H9 (cell line): Measurements from ENCODE around the gene MTFP1. TPM values are rescaled to one million over a fixed set of nuclear protein-coding genes. Genes with fewer than 3 reads are reported as not detected.

Experiments
- DNase-seq: peaks from one replicate; pipeline ENCODE4 v3.0.0-alpha.2; 2017
- H2AFZ ChIP-seq: one replicate; pipeline ENCODE4 v1.6.1; 2013; ENCODE audit warnings: mild to moderate bottlenecking, low read length, control low read depth, moderate library complexity
- H2AK5ac ChIP-seq: 2 replicates; pipeline ENCODE4 v1.6.1; 2013; ENCODE audit warnings: low read length, control low read depth, mixed read lengths; ENCODE audit not compliant: insufficient read length
- H2BK120ac ChIP-seq: one replicate; pipeline ENCODE4 v1.6.1; 2013; ENCODE audit warnings: low read depth, mild to moderate bottlenecking, low read length, control low read depth, inconsistent platforms; ENCODE audit not compliant: poor library complexity, severe bottlenecking
- H2BK12ac ChIP-seq: 2 replicates; pipeline ENCODE4 v1.6.1; 2013; ENCODE audit warnings: low read length, control low read depth, mixed read lengths, low read depth; ENCODE audit not compliant: insufficient read length
- H2BK15ac ChIP-seq: 2 replicates; pipeline ENCODE4 v1.6.1; 2013; ENCODE audit warnings: low read depth, low read length, control low read depth
- H2BK20ac ChIP-seq: one replicate; pipeline ENCODE4 v1.6.1; 2013; ENCODE audit warnings: low read depth, mild to moderate bottlenecking, low read length, control low read depth, inconsistent platforms; ENCODE audit not compliant: poor library complexity, severe bottlenecking
- H2BK5ac ChIP-seq: 2 replicates; pipeline ENCODE4 v1.6.1; 2013; ENCODE audit warnings: low read length, control low read depth, mixed read lengths; ENCODE audit not compliant: insufficient read length
- H3K14ac ChIP-seq: 2 replicates; pipeline ENCODE4 v1.6.1; 2013; ENCODE audit warnings: low read length, control low read depth; ENCODE audit not compliant: insufficient read depth
- H3K18ac ChIP-seq: 2 replicates; pipeline ENCODE4 v1.6.1; 2013; ENCODE audit warnings: low read depth, mild to moderate bottlenecking, mixed read lengths, low read length, control low read depth; ENCODE audit not compliant: insufficient read length
- H3K23ac ChIP-seq: 2 replicates; pipeline ENCODE4 v1.6.1; 2013; ENCODE audit warnings: low read length, control low read depth, mixed read lengths, low read depth; ENCODE audit not compliant: insufficient read length
- H3K23me2 ChIP-seq: 2 replicates; pipeline ENCODE4 v1.6.1; 2013; ENCODE audit warnings: low read depth, mild to moderate bottlenecking, mixed read lengths, low read length, control low read depth; ENCODE audit not compliant: insufficient read length, poor library complexity, severe bottlenecking
- H3K27ac ChIP-seq: 2 replicates; pipeline ENCODE4 v1.5.1; 2013; ENCODE audit warnings: low read length, control low read depth, mixed read lengths, low read depth; ENCODE audit not compliant: insufficient read length
- H3K27me3 ChIP-seq: 2 replicates; pipeline ENCODE4 v1.6.1; 2013; ENCODE audit warnings: low read length, control low read depth, inconsistent platforms; ENCODE audit not compliant: insufficient read depth
- H3K4ac ChIP-seq: 2 replicates; pipeline ENCODE4 v1.6.1; 2013; ENCODE audit warnings: low read depth, mild to moderate bottlenecking, control low read depth, inconsistent platforms, low read length, moderate library complexity
- H3K4me1 ChIP-seq: 2 replicates; pipeline ENCODE4 v1.6.1; 2013; ENCODE audit warnings: low read length, control low read depth, inconsistent platforms; ENCODE audit not compliant: insufficient read depth
- H3K4me2 ChIP-seq: 2 replicates; pipeline ENCODE4 v1.6.1; 2013; ENCODE audit warnings: low read length, control low read depth, mixed read lengths; ENCODE audit not compliant: insufficient read length, insufficient read depth
- H3K56ac ChIP-seq: 2 replicates; pipeline ENCODE4 v1.6.1; 2013; ENCODE audit warnings: low read depth, mild to moderate bottlenecking, mixed read lengths, low read length, control low read depth; ENCODE audit not compliant: insufficient read length
- H3K79me1 ChIP-seq: 2 replicates; pipeline ENCODE4 v1.6.1; 2013; ENCODE audit warnings: low read depth, mild to moderate bottlenecking, moderate library complexity, low read length, control low read depth, inconsistent platforms; ENCODE audit not compliant: insufficient read depth, poor library complexity, severe bottlenecking
- H3K79me2 ChIP-seq: 2 replicates; pipeline ENCODE4 v1.6.1; 2013; ENCODE audit warnings: low read length, control low read depth, inconsistent platforms; ENCODE audit not compliant: insufficient read depth
- H3K9ac ChIP-seq: 2 replicates; pipeline ENCODE4 v1.6.1; 2013; ENCODE audit warnings: low read length, control low read depth, mixed read lengths; ENCODE audit not compliant: insufficient read length; ENCODE audit errors: extremely low read depth
- H3K9me3 ChIP-seq: one replicate; pipeline ENCODE4 v1.6.1; 2013; ENCODE audit warnings: low read depth, low read length, inconsistent platforms; ENCODE audit not compliant: control insufficient read depth
- H3T11ph ChIP-seq: one replicate; pipeline ENCODE4 v1.6.1; 2013; ENCODE audit warnings: mild to moderate bottlenecking, low read length, control low read depth, inconsistent platforms
- H4K20me1 ChIP-seq: one replicate; pipeline ENCODE4 v1.6.1; 2013; ENCODE audit not compliant: control insufficient read depth, insufficient read length, insufficient read depth
- H4K5ac ChIP-seq: 2 replicates; pipeline ENCODE4 v1.6.1; 2013; ENCODE audit warnings: low read depth, mild to moderate bottlenecking, mixed read lengths, low read length, control low read depth; ENCODE audit not compliant: insufficient read length
- H4K8ac ChIP-seq: replicated peaks from 2 replicates; pipeline ENCODE4 v1.6.1; 2013; ENCODE audit warnings: low read length, control low read depth, mixed read lengths, low read depth; ENCODE audit not compliant: insufficient read length
- H4K91ac ChIP-seq: 2 replicates; pipeline ENCODE4 v1.6.1; 2013; ENCODE audit warnings: low read depth, mild to moderate bottlenecking, moderate library complexity, mixed read lengths, low read length, control low read depth; ENCODE audit not compliant: insufficient read length
- H3K27ac Mint-ChIP-seq, 3 experiments: 2 replicates in 2 of 3; 3 replicates in 1 of 3; pipeline ENCODE4 v1.8.0; 2020 to 2021; ENCODE audit warnings: mixed read lengths in 3 of 3, mild to moderate bottlenecking in 1 of 3, moderate library complexity in 1 of 3
- H3K27me3 Mint-ChIP-seq: 2 replicates; pipeline ENCODE4 v1.8.0; 2021; ENCODE audit warnings: low read depth, mild to moderate bottlenecking, moderate library complexity, mixed read lengths
- H3K36me3 Mint-ChIP-seq, 3 experiments: 2 replicates in 2 of 3; 3 replicates in 1 of 3; pipeline ENCODE4 v1.8.0; 2020 to 2021; ENCODE audit warnings: low read depth in 3 of 3, mixed read lengths in 3 of 3; ENCODE audit not compliant: insufficient read depth in 1 of 3
- H3K4me1 Mint-ChIP-seq, 2 experiments: 2 replicates each; pipeline ENCODE4 v1.8.0; 2020; ENCODE audit warnings: mixed read lengths in 2 of 2
- H3K4me3 Mint-ChIP-seq, 2 experiments: 2 replicates in 1 of 2; 3 replicates in 1 of 2; pipeline ENCODE4 v1.8.0; 2020 to 2021; ENCODE audit warnings: mild to moderate bottlenecking in 2 of 2, mixed read lengths in 2 of 2, moderate library complexity in 1 of 2
- H3K9me3 Mint-ChIP-seq, 2 experiments: 2 replicates in 1 of 2; 3 replicates in 1 of 2; pipeline ENCODE4 v1.8.0; 2020; ENCODE audit warnings: mild to moderate bottlenecking in 2 of 2, mixed read lengths in 2 of 2, moderate library complexity in 1 of 2
- CTCF ChIP-seq: fragments of 200-600 bp; sonication (generic); conservative IDR thresholded peaks from 3 replicates; pipeline ENCODE4 v1.8.0; 2021; ENCODE audit warnings: antibody characterized with exemption, mild to moderate bottlenecking
- WGBS: extraction: QIAGEN DNeasy Blood & Tissue Kit; methylation state at CpG from one replicate; pipeline ENCODE4 v1.1.7; 2013; ENCODE audit warnings: missing lambda C conversion rate, low lambda C conversion rate, mixed read lengths; ENCODE audit not compliant: insufficient read length; ENCODE audit errors: extremely low coverage; 5-methylcytosine and 5-hydroxymethylcytosine counted together
- total RNA-seq: library from RNA; stranded (reverse); gene quantifications from 2 replicates; pipeline ENCODE4 v1.2.1, GENCODE V29; 2021

MTFP1 gene
- total RNA-seq, 1 experiment from 2014 or later: 46.8 TPM

GRCh38 chr22:30455075-30455840 is 29.7 kb downstream of the MTFP1 start:
- no peak overlapping the region for H3T11ph ChIP-seq
- H2BK12ac ChIP-seq: no peak overlapping the region
- H3K27me3 ChIP-seq: no peaks in the 10 kb centered on the region
- no peak overlapping the region for H2BK120ac ChIP-seq
- H3K56ac ChIP-seq: no peak overlapping the region
- TF ChIP-seq CTCF: no peak
- no peak overlapping the region for H3K27ac ChIP-seq
- no peaks in the 10 kb centered on the region for H3K9me3 ChIP-seq
- no peak overlapping the region for H4K5ac ChIP-seq
- no peak overlapping the region for H3K4ac ChIP-seq
- no peak overlapping the region for H3K18ac ChIP-seq
- H2AFZ ChIP-seq: no peak overlapping the region
- no peak overlapping the region for H4K8ac ChIP-seq
- WGBS: no CpG with 5 or more reads among the region's 8 CpGs
- H4K91ac ChIP-seq: no peak overlapping the region
- H3K23ac ChIP-seq: no peak overlapping the region
- H2BK15ac ChIP-seq: no peak overlapping the region
- peaks cover 10% of the 10 kb centered on the region for H3K27me3 Mint-ChIP-seq
- H3K4me3 Mint-ChIP-seq: no peak overlapping the region
- H3K4me1 ChIP-seq: no peaks in the 10 kb centered on the region
- H3K4me2 ChIP-seq: no peak overlapping the region
- no peaks in the 10 kb centered on the region for H3K4me1 Mint-ChIP-seq
- H3K23me2 ChIP-seq: no peaks in the 10 kb centered on the region
- H4K20me1 ChIP-seq: no peaks in the 10 kb centered on the region
- H3K9me3 Mint-ChIP-seq: no peaks in the 10 kb centered on the region
- H3K14ac ChIP-seq: no peak overlapping the region
- H3K27ac Mint-ChIP-seq: no peak overlapping the region
- no peaks in the 10 kb centered on the region for H3K79me1 ChIP-seq
- H2BK20ac ChIP-seq: no peak overlapping the region
- H3K79me2 ChIP-seq: no peaks in the 10 kb centered on the region
- H2AK5ac ChIP-seq: no peak overlapping the region
- DNase-seq: no peak
- H2BK5ac ChIP-seq: no peak overlapping the region
- no peak overlapping the region for H3K9ac ChIP-seq
- H3K36me3 Mint-ChIP-seq: no peaks in the 10 kb centered on the region
